ENCODE results near the gene GLUD1. TPM values are rescaled to one million over a fixed set of nuclear protein-coding genes. Genes with fewer than 3 reads are reported as not detected.
"Not testable (repeated sequence)": the region's sequence is repeated elsewhere in the genome, so short reads cannot be mapped to it uniquely, and the experiment has no call there.

Gene GLUD1
- total RNA-seq, 1 donor from 2014 or later = 94.5 TPM

- H3K4me3 ChIP-seq (ENCODE audit: low read depth, low read length); H3K36me3 ChIP-seq (ENCODE audit: control insufficient read depth, insufficient read depth, low read length); H3K27me3 ChIP-seq (ENCODE audit: control insufficient read depth, insufficient read depth, low read length); DNase-seq (ENCODE audit: low read depth): not testable (repeated sequence)
These were observed 14.0 kb downstream of the GLUD1 start for GRCh38 chr10:87080621-87081020.

- TF ChIP-seq CTCF (IDR thresholded peaks at IDR 0.05; ENCODE audit: insufficient read depth, low read length, poor library complexity, severe bottlenecking) = no peak
- no peaks in the 10 kb centered on the region for H3K36me3 ChIP-seq (ENCODE audit: control insufficient read depth, insufficient read depth, low read length)
- no peak overlapping the region for H3K4me3 ChIP-seq (ENCODE audit: low read depth, low read length)
- H3K27me3 ChIP-seq (ENCODE audit: control insufficient read depth, insufficient read depth, low read length) = no peaks in the 10 kb centered on the region
- DNase-seq (ENCODE audit: low read depth) = no peak
These were observed 15.4 kb downstream of the GLUD1 start for GRCh38 chr10:87079106-87079836.

GRCh38 chr10:87076421-87076820, 18.2 kb downstream of the GLUD1 start:
- not testable (repeated sequence) for H3K36me3 ChIP-seq (ENCODE audit: control insufficient read depth, insufficient read depth, low read length)

GRCh38 chr10:87072449-87072848, 22.2 kb downstream of the GLUD1 start:
- no peaks in the 10 kb centered on the region for H3K36me3 ChIP-seq (ENCODE audit: control insufficient read depth, insufficient read depth, low read length)
- no peak for TF ChIP-seq CTCF (IDR thresholded peaks at IDR 0.05; ENCODE audit: insufficient read depth, low read length, poor library complexity, severe bottlenecking)
- no peak for DNase-seq (ENCODE audit: low read depth)
- H3K27me3 ChIP-seq (ENCODE audit: control insufficient read depth, insufficient read depth, low read length) = no peaks in the 10 kb centered on the region
- H3K4me3 ChIP-seq (ENCODE audit: low read depth, low read length) = no peak overlapping the region

More at GRCh38 chr10:87076421-87076820, 18.2 kb downstream of the GLUD1 start:
- H3K27me3 ChIP-seq (ENCODE audit: control insufficient read depth, insufficient read depth, low read length); H3K4me3 ChIP-seq (ENCODE audit: low read depth, low read length); DNase-seq (ENCODE audit: low read depth): not testable (repeated sequence)

GRCh38 chr10:87068281-87068680, 26.4 kb downstream of the GLUD1 start:
- H3K36me3 ChIP-seq (ENCODE audit: control insufficient read depth, insufficient read depth, low read length) = no peaks in the 10 kb centered on the region
- no peak for TF ChIP-seq CTCF (IDR thresholded peaks at IDR 0.05; ENCODE audit: insufficient read depth, low read length, poor library complexity, severe bottlenecking)
- no peak overlapping the region for H3K4me3 ChIP-seq (ENCODE audit: low read depth, low read length)
- H3K27me3 ChIP-seq (ENCODE audit: control insufficient read depth, insufficient read depth, low read length) = no peaks in the 10 kb centered on the region
- no peak for DNase-seq (ENCODE audit: low read depth)

- Histone ChIP-seq H3K27me3 (ENCODE audit: control insufficient read depth, insufficient read depth, low read length) (no peaks in the 10 kb centered on the region), H3K36me3 (ENCODE audit: control insufficient read depth, insufficient read depth, low read length) (no peaks in the 10 kb centered on the region), H3K4me3 (ENCODE audit: low read depth, low read length) (no peak overlapping the region)
- DNase-seq (ENCODE audit: low read depth) = no peak
- no peak for TF ChIP-seq CTCF (IDR thresholded peaks at IDR 0.05; ENCODE audit: insufficient read depth, low read length, poor library complexity, severe bottlenecking)
These were observed 27.8 kb downstream of the GLUD1 start for GRCh38 chr10:87066865-87067264.

- Histone ChIP-seq H3K36me3 (ENCODE audit: control insufficient read depth, insufficient read depth, low read length) (no peaks in the 10 kb centered on the region), H3K27me3 (ENCODE audit: control insufficient read depth, insufficient read depth, low read length) (no peaks in the 10 kb centered on the region), H3K4me3 (ENCODE audit: low read depth, low read length) (no peak overlapping the region)
- DNase-seq (ENCODE audit: low read depth) = no peak
- no peak for TF ChIP-seq CTCF (IDR thresholded peaks at IDR 0.05; ENCODE audit: insufficient read depth, low read length, poor library complexity, severe bottlenecking)
These were observed 28.5 kb downstream of the GLUD1 start for GRCh38 chr10:87066178-87066577.

Measured in kidney epithelial cell (primary cell).